BJ (cell line): ENCODE data around the gene AVEN. TPM values are rescaled to one million over a fixed set of nuclear protein-coding genes. Genes with fewer than 3 reads are reported as not detected.
"Not testable (repeated sequence)": the region's sequence is repeated elsewhere in the genome, so short reads cannot be mapped to it uniquely, and the experiment has no call there.

Source experiments
- CTCF ChIA-PET: fragments of 350-600 bp; formaldehyde crosslinking; extraction: SDS; loops from one replicate; lab custom pipeline; 2021; ENCODE audit warnings: antibody characterized with exemption, inconsistent platforms; lab: Yijun Ruan, JAX
- POLR2A ChIA-PET: fragments of 300-600 bp; sonication (Branson Sonifier 250); formaldehyde crosslinking; extraction: SDS; loops from one replicate; lab custom pipeline; 2021; ENCODE audit warnings: antibody characterized with exemption; lab: Charles Lee
- DNase-seq: peaks from one replicate; pipeline ENCODE4 v3.0.0-alpha.2; 2011; ENCODE audit warnings: low read depth
- H3K27me3 ChIP-seq: 2 replicates; pipeline ENCODE4 v1.6.0; 2011; ENCODE audit warnings: low read length; ENCODE audit not compliant: control insufficient read depth, insufficient read depth
- H3K36me3 ChIP-seq: 2 replicates; pipeline ENCODE4 v1.5.1; 2011; ENCODE audit warnings: low read length; ENCODE audit not compliant: control insufficient read depth, insufficient read depth
- H3K4me3 ChIP-seq: 2 replicates; pipeline ENCODE4 v1.5.1; 2011; ENCODE audit warnings: low read depth, mild to moderate bottlenecking, control low read depth, low read length
- CTCF ChIP-seq: IDR thresholded peaks from 2 replicates; pipeline ENCODE4 v1.5.1; 2011; ENCODE audit warnings: low read depth, mild to moderate bottlenecking, control low read depth, inconsistent platforms, low read length, moderate library complexity; ENCODE audit not compliant: insufficient read depth
- polyA plus RNA-seq: library from polyadenylated mRNA; depleted of rRNA; stranded (reverse); fragments of >200 nt; gene quantifications from 2 replicates; pipeline ENCODE4 v1.2.3, GENCODE V29; 2011

The AVEN gene
- polyA plus RNA-seq, 1 experiment: 17.6 TPM

GRCh38 chr15:34027606-34028005 is 11.4 kb downstream of the AVEN start:
- no peak for DNase-seq
- no peak for TF ChIP-seq CTCF
- CTCF ChIA-PET: no interaction called here
- POLR2A ChIA-PET: no interaction called here
- Histone ChIP-seq H3K27me3 (no peaks in the 10 kb centered on the region), H3K36me3 (no peaks in the 10 kb centered on the region), H3K4me3 (no peak overlapping the region)

GRCh38 chr15:34025252-34025651 is 13.8 kb downstream of the AVEN start:
- CTCF ChIA-PET: no interaction called here
- Histone ChIP-seq H3K36me3 (no peaks in the 10 kb centered on the region), H3K27me3 (no peaks in the 10 kb centered on the region), H3K4me3 (no peak overlapping the region)
- POLR2A ChIA-PET: no interaction called here
- DNase-seq: no peak
- no peak for TF ChIP-seq CTCF

GRCh38 chr15:34023907-34024306 is 15.1 kb downstream of the AVEN start:
- CTCF ChIA-PET: no interaction called here

GRCh38 chr15:34019369-34019990 is 19.5 kb downstream of the AVEN start:
- Histone ChIP-seq H3K36me3 (no peaks in the 10 kb centered on the region), H3K4me3 (no peak overlapping the region), H3K27me3 (no peaks in the 10 kb centered on the region)
- no peak for TF ChIP-seq CTCF
- DNase-seq: no peak
- ChIA-PET CTCF (no interaction called here), POLR2A (no interaction called here)

More at GRCh38 chr15:34023907-34024306, 15.1 kb downstream of the AVEN start:
- POLR2A ChIA-PET: no interaction called here
- no peak for DNase-seq
- no peaks in the 10 kb centered on the region for H3K36me3 ChIP-seq
- no peak overlapping the region for H3K4me3 ChIP-seq
- TF ChIP-seq CTCF: no peak
- no peaks in the 10 kb centered on the region for H3K27me3 ChIP-seq

GRCh38 chr15:34018738-34019137 is 20.3 kb downstream of the AVEN start:
- H3K27me3 ChIP-seq, CTCF ChIA-PET, POLR2A ChIA-PET, H3K36me3 ChIP-seq, H3K4me3 ChIP-seq, DNase-seq: not testable (repeated sequence)

GRCh38 chr15:34018021-34018645 is 20.9 kb downstream of the AVEN start:
- POLR2A ChIA-PET: no interaction called here
- no peak for DNase-seq
- CTCF ChIA-PET: no interaction called here
- no peaks in the 10 kb centered on the region for H3K36me3 ChIP-seq
- TF ChIP-seq CTCF: no peak
- H3K4me3 ChIP-seq: no peak overlapping the region
- H3K27me3 ChIP-seq: no peaks in the 10 kb centered on the region
